ENCODE measurements around the gene NDRG4.

DNA sequence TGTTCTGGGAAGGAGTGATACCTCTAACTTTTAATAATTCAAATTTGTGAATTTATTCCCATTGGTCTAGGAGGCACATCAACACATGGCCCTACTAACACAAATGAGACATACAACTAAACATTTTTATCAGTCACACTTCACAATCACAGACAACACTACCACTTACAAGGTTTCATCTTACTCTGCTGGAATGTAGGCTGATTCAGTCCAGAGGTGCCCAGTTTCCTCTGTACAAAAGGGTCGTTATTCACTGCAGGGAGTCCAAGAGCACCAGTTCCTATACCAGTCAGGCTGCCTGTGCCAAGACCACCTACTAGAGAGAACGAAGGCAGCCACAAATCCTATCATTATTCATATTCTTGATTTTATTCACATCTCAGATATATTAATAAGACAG, 56.7 kb downstream of the NDRG4 start:
- TF ChIP-seq, protein P1, sequence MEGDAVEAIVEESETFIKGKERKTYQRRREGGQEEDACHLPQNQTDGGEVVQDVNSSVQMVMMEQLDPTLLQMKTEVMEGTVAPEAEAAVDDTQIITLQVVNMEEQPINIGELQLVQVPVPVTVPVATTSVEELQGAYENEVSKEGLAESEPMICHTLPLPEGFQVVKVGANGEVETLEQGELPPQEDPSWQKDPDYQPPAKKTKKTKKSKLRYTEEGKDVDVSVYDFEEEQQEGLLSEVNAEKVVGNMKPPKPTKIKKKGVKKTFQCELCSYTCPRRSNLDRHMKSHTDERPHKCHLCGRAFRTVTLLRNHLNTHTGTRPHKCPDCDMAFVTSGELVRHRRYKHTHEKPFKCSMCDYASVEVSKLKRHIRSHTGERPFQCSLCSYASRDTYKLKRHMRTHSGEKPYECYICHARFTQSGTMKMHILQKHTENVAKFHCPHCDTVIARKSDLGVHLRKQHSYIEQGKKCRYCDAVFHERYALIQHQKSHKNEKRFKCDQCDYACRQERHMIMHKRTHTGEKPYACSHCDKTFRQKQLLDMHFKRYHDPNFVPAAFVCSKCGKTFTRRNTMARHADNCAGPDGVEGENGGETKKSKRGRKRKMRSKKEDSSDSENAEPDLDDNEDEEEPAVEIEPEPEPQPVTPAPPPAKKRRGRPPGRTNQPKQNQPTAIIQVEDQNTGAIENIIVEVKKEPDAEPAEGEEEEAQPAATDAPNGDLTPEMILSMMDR (IDR thresholded peaks at IDR 0.05) = no peak
- TF ChIP-seq POLR2A (IDR thresholded peaks at IDR 0.05) = no peak
